ENCODE results near the gene ZBP1.

- TF ChIP-seq CTCF (IDR thresholded peaks at IDR 0.05; ENCODE audit: low read depth, low read length, poor library complexity, severe bottlenecking) = no peak
- TF ChIP-seq EZH2phosphoT487 (IDR thresholded peaks at IDR 0.05; ENCODE audit: borderline replicate concordance, low read length) = no peak
Observed at GRCh38 chr20:57667388-57667787, 47.2 kb upstream of the ZBP1 start.
